Urinary bladder (tissue), 4 donors: ENCODE measurements around the gene GOSR1. TPM values are rescaled to one million over a fixed set of nuclear protein-coding genes. Genes with fewer than 3 reads are reported as not detected.
"Not testable (repeated sequence)": the region's sequence is repeated elsewhere in the genome, so short reads cannot be mapped to it uniquely, and the experiment has no call there.

ENCODE experiments used
- DNase-seq: peaks from one replicate; pipeline ENCODE4 v3.0.0-alpha.2; 2015; ENCODE audit errors: extremely low spot score
- H3K27ac ChIP-seq: one replicate; pipeline ENCODE4 v1.5.1; 2013; ENCODE audit warnings: low read depth, mild to moderate bottlenecking, moderate library complexity
- H3K36me3 ChIP-seq: one replicate; pipeline ENCODE4 v1.6.1; 2013; ENCODE audit warnings: mild to moderate bottlenecking, moderate library complexity; ENCODE audit not compliant: insufficient read depth
- H3K4me1 ChIP-seq: one replicate; pipeline ENCODE4 v1.6.1; 2013; ENCODE audit warnings: mild to moderate bottlenecking, moderate library complexity; ENCODE audit not compliant: insufficient read depth
- H3K4me3 ChIP-seq: one replicate; pipeline ENCODE4 v1.5.1; 2013; ENCODE audit warnings: low read depth, low read length
- WGBS: extraction: QIAGEN DNeasy Blood & Tissue Kit; methylation state at CpG from one replicate; pipeline ENCODE4 v1.1.7; 2013; 5-methylcytosine and 5-hydroxymethylcytosine counted together
- polyA plus RNA-seq: library from polyadenylated mRNA; stranded (reverse); fragments of 200-250 nt; gene quantifications from one replicate; pipeline ENCODE4 v1.2.3, GENCODE V29; 2013
- total RNA-seq: library from RNA; depleted of rRNA; stranded (reverse); fragments of >200 nt; gene quantifications from one replicate; pipeline ENCODE4 v1.2.3, GENCODE V29; 2014
- donor health status: healthy with polysubstance abuse.
- donor health status: healthy.

GOSR1 gene
- total and polyA plus RNA-seq, 2 donors: 27.6 to 45.5 TPM

DNA sequence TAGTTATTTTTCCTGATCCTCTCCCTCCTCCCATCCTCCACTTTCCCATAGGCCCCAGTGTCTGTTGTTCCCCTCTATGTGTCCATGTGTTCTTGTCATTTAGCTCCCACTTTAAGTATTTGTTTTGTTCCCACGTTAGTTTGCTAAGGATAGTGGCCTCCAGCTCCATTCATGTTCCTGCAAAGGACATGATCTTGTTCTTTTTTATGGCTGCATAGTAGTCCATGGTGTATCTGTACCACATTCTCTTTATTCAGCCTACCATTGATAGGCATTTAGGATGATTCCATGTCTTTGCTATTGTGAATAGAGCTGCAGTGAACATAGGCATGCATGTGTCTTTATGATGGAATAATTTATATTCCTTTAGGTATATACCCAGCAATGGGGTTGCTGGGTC lies 60.5 kb downstream of the GOSR1 start:
- WGBS: 83% methylated on average over 1 of the region's 1 CpG
- DNase-seq, H3K36me3 ChIP-seq, H3K27ac ChIP-seq, H3K4me3 ChIP-seq, H3K4me1 ChIP-seq: not testable (repeated sequence)

DNA sequence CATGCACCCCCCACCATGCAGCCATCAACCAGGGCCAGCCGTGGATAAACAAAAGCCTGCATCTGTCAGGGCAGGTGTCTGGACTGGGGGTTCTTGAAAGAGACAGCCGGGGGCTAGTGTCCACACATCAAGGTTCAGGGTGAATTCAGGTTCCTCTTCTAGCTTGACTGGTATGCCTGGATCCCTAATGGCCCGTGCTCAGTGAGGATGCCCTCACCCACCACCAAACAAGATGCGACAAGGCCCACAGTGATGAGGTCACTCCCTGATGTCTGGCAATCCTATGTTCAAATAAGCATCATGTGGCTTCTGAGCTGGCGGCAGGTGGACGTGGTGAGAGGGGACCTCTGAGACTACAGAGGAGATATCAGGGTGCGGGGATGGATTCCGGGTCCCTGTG lies 64.6 kb downstream of the GOSR1 start:
- H3K4me1 ChIP-seq: no peaks in the 10 kb centered on the region
- no peaks in the 10 kb centered on the region for H3K36me3 ChIP-seq
- no peak for DNase-seq
- no peak overlapping the region for H3K4me3 ChIP-seq
- 80% methylated on average over 8 of the region's 8 CpGs for WGBS
- no peak overlapping the region for H3K27ac ChIP-seq

DNA sequence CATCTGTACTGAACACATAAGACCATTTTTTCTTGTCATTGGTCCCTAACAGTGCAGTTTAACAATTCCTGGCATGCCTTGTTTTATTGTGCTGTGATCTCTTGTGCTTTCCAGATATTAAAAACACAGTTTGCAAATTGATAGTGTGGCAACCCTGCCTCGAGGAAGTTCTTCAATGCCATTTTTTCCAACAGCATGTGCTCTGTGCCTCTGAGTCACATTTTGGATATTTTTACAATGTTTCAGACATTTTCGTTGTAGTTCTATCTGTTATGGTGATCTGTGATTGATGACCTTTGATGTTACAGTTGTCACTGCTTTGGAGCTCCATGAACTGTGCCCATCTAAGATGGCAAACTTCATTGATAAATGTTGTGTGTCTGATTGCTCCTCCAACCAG lies 66.2 kb downstream of the GOSR1 start:
- H3K4me1 ChIP-seq: no peaks in the 10 kb centered on the region
- H3K4me3 ChIP-seq: no peak overlapping the region
- H3K36me3 ChIP-seq: no peaks in the 10 kb centered on the region
- H3K27ac ChIP-seq: no peak overlapping the region
- DNase-seq: no peak
- 39% methylated on average over 2 of the region's 2 CpGs for WGBS

GRCh38 chr17:30545024-30545423 lies 67.8 kb downstream of the GOSR1 start:
- H3K4me1 ChIP-seq: no peaks in the 10 kb centered on the region
- no peak overlapping the region for H3K4me3 ChIP-seq
- DNase-seq: no peak
- H3K27ac ChIP-seq: no peak overlapping the region
- 91% methylated on average over 2 of the region's 2 CpGs for whole genome bisulfite sequencing
- H3K36me3 ChIP-seq: no peaks in the 10 kb centered on the region

DNA sequence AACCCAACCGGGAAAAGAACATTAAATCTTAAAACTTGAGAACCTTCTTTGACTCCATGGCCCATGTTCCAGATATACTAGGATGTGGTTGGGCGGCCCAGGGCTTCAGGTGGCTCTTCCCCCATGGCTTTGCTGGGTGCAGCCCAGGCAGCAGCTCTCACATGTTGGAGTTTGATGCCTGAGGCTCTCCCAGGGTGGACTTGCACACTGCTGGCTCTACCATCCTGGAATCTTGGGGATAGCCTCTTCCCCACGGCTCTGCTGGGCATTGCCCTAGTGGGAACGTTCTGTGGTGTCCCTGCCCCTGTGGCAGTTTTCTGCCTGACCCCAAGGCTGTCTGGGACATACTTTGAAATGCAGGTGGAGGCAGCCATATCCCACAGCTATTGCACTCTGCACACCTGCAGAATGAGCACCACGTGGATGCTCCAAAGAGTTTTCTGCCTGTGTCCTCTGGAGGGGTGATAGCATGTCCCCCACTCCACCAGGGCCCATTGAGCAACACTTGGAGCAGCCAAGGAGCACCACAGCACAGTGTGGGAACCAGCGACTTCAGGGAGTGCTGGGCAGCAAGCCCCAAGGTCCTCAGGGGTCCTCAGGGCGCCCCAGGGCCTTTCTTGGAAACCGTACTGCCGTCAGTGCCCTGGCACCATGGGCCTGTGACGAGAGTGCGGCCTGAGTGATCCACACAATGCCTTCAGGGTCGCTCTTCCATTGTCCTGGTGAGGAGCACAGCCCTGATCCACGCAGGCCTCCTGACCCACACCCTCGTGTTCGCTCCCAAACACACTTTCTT lies 70.8 kb downstream of the GOSR1 start:
- no peak overlapping the region for H3K4me3 ChIP-seq
- 95% methylated on average over 15 of the region's 15 CpGs for WGBS
- DNase-seq: no peak
- H3K4me1 ChIP-seq: no peaks in the 10 kb centered on the region
- no peaks in the 10 kb centered on the region for H3K36me3 ChIP-seq
- H3K27ac ChIP-seq: no peak overlapping the region

- H3K27ac ChIP-seq, DNase-seq, H3K36me3 ChIP-seq, H3K4me3 ChIP-seq, H3K4me1 ChIP-seq: not testable (repeated sequence)
- WGBS: 89% methylated on average over 4 of the region's 4 CpGs
Observed at GRCh38 chr17:30549181-30549580, 72.0 kb downstream of the GOSR1 start.

GRCh38 chr17:30549864-30550511 lies 72.8 kb downstream of the GOSR1 start:
- WGBS: 84% methylated on average over 15 of the region's 15 CpGs
- DNase-seq: no peak
- no peaks in the 10 kb centered on the region for H3K4me1 ChIP-seq
- H3K36me3 ChIP-seq: no peaks in the 10 kb centered on the region
- no peak overlapping the region for H3K4me3 ChIP-seq
- H3K27ac ChIP-seq: no peak overlapping the region

- DNase-seq: no peak
- no peak overlapping the region for H3K27ac ChIP-seq
- no peaks in the 10 kb centered on the region for H3K36me3 ChIP-seq
- H3K4me1 ChIP-seq: no peaks in the 10 kb centered on the region
- no peak overlapping the region for H3K4me3 ChIP-seq
- 69% methylated on average over 10 of the region's 10 CpGs for WGBS
Observed at GRCh38 chr17:30550512-30551273, 73.5 kb downstream of the GOSR1 start.

DNA sequence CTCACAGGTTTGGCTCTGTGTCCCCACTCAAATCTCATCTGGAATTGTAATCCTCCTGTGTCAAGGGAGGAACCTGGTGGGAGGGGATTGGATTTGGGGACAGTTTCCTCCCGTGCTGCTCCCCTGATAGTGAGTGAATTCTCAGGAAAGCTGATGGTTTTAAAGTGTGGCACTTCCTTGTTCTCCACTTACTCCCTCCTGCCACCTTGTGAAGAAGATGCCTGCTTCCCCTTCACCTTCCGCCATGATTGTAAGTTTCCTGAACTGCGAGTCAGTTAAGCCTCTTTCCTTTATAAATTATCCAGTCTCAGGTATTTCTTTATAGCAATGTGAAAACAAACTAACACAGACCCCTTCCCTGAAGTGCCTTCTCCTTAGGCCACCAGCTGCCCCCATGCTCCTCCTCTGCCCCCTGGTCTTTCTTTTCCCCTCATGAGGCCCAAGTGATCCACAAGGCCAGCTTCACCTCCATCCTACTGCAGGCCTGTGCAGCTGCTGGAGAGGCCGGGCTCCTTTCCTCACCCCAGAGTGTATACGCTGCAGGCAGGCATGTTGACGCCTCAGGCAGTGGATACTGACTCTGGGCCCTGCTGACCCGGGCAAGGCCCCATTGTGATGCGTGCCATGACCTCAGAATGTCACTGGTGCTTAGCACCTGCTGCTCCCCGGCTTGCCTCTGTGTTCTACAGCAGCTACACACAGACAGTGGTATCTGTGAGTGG lies 74.2 kb downstream of the GOSR1 start:
- DNase-seq, H3K4me3 ChIP-seq, H3K4me1 ChIP-seq, H3K36me3 ChIP-seq, H3K27ac ChIP-seq: not testable (repeated sequence)
- WGBS: 80% methylated on average over 9 of the region's 9 CpGs

DNA sequence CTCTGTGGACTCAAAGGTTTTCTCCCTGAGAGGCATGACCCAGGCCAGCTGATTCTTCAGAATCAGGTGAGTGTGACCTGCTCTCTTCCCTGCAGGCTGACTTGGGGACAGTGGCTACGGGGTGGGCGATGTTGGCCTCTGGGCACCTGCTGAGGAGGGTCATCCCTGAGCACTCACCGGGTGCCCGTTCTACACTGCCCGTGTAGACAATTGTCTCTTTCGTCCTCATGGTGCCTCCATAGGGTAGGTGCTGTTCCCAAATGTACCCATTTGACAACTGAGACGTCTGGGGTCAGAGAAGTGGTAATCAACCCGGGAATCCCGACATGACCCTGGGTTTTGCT lies 74.8 kb downstream of the GOSR1 start:
- no peak for DNase-seq
- Histone ChIP-seq H3K4me1 (no peaks in the 10 kb centered on the region), H3K36me3 (no peaks in the 10 kb centered on the region), H3K4me3 (no peak overlapping the region), H3K27ac (no peak overlapping the region)
- 93% methylated on average over 9 of the region's 9 CpGs for WGBS

DNA sequence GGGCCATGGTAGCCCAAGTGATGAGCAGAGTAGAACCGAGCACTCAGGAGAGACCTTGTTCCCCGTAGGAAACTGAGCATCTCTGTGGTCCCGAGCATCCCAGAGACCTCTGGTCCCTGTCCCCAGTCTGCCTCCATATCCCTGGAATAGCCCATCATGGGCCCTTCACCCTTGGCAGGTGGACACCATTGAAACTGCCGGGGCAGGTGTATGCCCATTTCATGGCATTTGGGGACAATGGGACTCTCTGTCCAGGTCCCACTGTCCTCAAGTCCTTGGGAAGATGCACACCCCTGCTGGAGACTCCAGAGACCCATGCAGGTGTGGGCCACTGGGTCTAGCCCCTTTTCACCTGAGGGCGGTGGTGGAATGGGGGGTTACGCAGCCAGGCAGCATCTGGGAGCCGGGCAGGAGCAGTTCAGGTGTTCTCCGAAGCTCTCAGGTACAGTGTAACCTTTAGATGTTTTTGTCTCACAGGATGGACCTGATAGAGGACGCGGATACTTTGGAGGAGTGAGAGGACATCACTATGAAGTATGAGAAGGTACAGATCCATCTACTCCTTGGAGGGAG lies 75.9 kb downstream of the GOSR1 start:
- H3K4me3 ChIP-seq: no peak overlapping the region
- DNase-seq: no peak
- H3K4me1 ChIP-seq: no peaks in the 10 kb centered on the region
- H3K36me3 ChIP-seq: no peaks in the 10 kb centered on the region
- WGBS: 94% methylated on average over 10 of the region's 10 CpGs
- no peak overlapping the region for H3K27ac ChIP-seq

DNA sequence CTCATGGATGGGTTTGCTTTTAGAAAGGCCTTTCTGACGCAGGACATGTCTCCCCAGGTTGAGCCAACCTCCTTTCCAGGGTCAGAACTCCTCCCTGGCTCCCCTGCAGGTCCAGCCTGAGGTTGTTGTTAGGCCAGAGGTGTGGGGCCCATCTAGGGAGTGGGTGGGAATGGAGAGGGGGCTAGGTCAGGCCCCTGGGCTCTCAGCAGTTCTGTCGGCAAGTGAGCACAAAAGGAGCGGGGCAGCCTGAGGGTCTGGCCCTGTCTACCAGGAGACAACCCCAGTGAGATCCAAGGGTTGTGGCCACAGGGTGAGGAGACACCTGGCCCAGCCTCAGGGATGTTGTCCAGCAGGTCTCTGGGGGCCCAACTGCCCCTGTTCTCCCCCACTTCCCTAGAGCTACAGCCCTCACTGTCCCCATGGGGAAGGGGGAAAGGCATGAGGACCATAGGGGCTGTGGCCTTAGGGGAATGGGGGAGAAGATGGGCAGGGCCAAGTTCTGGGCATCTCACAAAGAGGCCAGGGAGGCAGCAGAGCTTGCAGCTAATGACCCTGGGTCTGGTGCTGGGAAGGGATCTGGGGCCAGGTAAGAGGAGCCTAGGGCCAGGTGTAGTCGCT lies 76.7 kb downstream of the GOSR1 start:
- not testable (repeated sequence) for H3K4me1 ChIP-seq, DNase-seq, H3K4me3 ChIP-seq, H3K27ac ChIP-seq, H3K36me3 ChIP-seq
- WGBS: 92% methylated on average over 4 of the region's 4 CpGs
